GM10266 (cell line): Measurements from ENCODE around the gene ARHGAP18.

Experiments used
- DNase-seq: peaks from one replicate; pipeline ENCODE4 v3.0.0; 2012; ENCODE audit errors: extremely low spot score
- TF ChIP-seq, protein P1 (sequence below): IDR thresholded peaks from 2 replicates; pipeline ENCODE4 v1.5.1; 2012; ENCODE audit warnings: mild to moderate bottlenecking, low read depth; ENCODE audit not compliant: control insufficient read depth, insufficient read depth; ENCODE audit errors: missing control alignments

The ARHGAP18 gene, protein sequence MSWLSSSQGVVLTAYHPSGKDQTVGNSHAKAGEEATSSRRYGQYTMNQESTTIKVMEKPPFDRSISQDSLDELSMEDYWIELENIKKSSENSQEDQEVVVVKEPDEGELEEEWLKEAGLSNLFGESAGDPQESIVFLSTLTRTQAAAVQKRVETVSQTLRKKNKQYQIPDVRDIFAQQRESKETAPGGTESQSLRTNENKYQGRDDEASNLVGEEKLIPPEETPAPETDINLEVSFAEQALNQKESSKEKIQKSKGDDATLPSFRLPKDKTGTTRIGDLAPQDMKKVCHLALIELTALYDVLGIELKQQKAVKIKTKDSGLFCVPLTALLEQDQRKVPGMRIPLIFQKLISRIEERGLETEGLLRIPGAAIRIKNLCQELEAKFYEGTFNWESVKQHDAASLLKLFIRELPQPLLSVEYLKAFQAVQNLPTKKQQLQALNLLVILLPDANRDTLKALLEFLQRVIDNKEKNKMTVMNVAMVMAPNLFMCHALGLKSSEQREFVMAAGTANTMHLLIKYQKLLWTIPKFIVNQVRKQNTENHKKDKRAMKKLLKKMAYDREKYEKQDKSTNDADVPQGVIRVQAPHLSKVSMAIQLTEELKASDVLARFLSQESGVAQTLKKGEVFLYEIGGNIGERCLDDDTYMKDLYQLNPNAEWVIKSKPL

DNA sequence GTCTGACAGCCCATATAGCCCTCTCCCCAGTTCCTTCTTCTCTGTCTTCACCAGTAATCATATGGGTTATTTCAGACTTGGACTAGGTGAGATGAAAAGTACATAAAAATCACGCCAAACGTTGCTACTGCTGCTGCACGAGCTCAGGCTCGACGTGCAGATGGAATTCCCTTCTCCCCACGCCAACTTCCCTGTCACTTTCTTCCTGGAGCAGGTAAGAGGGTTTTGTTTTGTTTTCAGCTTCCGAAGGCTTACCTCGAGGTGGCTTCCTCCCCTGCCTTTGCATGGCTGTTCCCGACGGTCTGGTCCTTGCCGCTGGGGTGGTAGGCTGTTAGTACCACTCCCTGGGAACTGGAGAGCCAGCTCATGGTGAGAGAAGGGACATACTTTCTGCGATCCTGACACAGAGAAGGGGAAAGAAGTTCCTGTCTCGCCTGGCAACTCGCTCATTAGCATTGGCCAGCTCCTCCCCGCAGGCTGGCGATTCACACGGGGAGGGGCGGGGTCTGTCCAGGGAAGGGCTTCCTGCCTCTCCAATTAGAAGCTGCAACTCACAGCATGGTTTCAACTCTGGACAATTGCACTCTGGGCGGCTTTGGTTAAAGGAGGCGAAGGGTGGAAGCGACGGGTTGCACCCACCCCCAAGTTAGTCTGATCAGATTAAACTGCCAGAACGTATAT lies at the start of gene ARHGAP18:
ARHGAP18 (minus strand) TSS at position 409 of the 681 bp plus-strand sequence; CDS start at position 368, 41 bp downstream.
- DNase-seq, result peak; percentile 71
- TF ChIP-seq, protein P1, sequence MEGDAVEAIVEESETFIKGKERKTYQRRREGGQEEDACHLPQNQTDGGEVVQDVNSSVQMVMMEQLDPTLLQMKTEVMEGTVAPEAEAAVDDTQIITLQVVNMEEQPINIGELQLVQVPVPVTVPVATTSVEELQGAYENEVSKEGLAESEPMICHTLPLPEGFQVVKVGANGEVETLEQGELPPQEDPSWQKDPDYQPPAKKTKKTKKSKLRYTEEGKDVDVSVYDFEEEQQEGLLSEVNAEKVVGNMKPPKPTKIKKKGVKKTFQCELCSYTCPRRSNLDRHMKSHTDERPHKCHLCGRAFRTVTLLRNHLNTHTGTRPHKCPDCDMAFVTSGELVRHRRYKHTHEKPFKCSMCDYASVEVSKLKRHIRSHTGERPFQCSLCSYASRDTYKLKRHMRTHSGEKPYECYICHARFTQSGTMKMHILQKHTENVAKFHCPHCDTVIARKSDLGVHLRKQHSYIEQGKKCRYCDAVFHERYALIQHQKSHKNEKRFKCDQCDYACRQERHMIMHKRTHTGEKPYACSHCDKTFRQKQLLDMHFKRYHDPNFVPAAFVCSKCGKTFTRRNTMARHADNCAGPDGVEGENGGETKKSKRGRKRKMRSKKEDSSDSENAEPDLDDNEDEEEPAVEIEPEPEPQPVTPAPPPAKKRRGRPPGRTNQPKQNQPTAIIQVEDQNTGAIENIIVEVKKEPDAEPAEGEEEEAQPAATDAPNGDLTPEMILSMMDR, result no peak

DNA sequence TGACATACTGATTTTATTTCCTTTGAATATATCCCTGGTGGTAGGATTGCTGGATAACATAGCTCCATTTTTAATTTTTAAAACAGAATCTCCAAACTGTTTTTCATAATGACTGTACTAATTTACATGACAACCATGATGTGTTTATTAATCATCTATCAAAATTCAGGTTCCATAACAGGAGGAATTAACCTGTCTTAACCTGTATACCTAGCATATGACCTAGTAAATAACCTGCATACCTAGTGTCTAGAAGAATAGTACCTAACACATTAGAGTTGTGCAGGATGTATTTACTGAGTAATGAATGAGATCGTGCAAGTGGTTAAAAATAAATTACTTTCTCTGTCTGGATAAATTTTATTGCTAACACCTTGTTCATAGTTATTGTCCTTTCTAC lies 45.8 kb upstream of the ARHGAP18 start:
- DNase-seq, result no peak
- TF ChIP-seq, protein P1, result no peak

DNA sequence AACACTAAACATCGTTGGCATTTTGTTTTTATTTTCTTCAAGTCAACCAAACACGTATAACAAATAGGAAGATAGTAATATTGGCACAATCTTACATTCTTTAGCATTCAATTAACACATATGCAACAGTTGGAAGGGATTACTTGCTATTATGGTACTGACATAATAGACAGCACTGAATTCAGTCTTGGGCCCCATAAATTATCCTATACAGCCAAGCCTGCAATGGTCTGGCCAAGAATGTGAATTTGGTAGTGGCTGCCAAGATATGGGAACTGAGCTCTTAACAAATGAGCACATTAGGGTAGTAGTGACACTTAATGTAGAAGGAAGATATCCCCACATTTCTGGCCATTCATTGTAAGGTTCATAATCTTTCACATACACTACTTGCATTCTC lies 44.8 kb upstream of the ARHGAP18 start:
- no peak for DNase-seq
- TF ChIP-seq, protein P1, result no peak

DNA sequence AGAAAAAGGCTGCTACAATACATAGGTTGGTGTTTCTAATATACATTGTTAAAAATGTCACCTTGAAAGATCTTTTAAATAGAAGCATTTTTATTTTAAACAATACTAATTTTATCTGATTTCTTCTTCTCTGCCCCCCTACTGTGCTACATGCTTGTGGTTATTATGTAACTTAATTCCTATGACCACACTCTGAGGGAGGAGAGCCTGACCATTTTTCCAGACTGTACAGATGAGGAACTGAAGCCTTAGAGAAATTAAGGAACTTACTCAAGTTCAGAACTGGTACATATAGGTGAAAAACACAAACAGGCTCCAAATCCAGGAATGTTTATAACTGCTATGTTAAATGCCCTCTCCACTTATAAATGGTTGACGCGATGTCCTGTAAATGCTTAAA lies 43.4 kb upstream of the ARHGAP18 start:
- DNase-seq, result no peak
- TF ChIP-seq, protein P1, result no peak

DNA sequence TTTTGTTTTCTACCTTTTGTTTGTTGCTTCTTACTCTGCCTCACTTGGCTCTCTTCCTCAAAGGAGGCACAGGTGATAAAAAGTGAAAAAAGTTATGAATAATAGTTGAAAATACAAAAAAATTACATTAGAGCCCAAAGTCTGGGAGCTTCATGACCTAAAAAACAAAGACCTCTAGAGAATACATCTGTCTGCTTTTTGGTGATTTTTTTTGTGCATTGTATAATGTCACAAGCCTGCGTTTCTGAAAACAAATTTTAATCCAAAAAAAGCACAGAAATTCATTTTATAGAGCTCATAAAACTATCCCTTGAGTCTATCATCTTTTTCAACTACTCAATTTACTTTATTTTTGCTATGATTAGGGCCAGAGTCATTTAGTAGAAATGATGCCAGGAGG lies 41.4 kb upstream of the ARHGAP18 start:
- DNase-seq, result no peak
- TF ChIP-seq, protein P1, result no peak

DNA sequence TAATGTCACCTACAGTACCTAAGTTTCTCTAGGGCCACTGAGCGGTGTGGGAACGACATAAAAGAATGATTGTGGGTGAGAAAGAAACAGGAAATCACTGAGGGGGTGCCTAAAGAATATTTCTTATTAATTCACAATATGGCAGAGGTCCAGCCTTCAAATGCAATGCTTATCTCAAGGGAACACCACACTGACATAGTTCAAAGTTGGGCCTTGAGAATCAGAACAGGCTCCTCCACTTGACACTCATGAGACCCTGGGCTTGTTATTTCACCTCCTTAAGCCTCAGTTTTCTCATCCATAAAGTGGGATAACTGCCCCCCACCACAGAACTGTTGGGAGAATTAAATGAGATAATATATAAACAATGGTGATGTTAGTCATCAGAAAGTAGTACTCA lies 40.4 kb upstream of the ARHGAP18 start:
- TF ChIP-seq, protein P1, result no peak
- no peak for DNase-seq
